Nephron (organoid): ENCODE results near the gene HTR3D.

Experiments
- H3K27ac Mint-ChIP-seq, 3 experiments: 2 replicates each; pipeline ENCODE4 v1.8.0; 2020; ENCODE audit warnings: mixed read lengths in 3 of 3, mild to moderate bottlenecking in 2 of 3, moderate library complexity in 1 of 3
- H3K27me3 Mint-ChIP-seq: 2 replicates; pipeline ENCODE4 v1.8.0; 2021; ENCODE audit warnings: low read depth, mild to moderate bottlenecking, moderate library complexity, mixed read lengths
- H3K36me3 Mint-ChIP-seq: 2 replicates; pipeline ENCODE4 v1.8.0; 2020; ENCODE audit warnings: low read depth, mixed read lengths
- H3K4me1 Mint-ChIP-seq: 2 replicates; pipeline ENCODE4 v1.8.0; 2020; ENCODE audit warnings: mixed read lengths
- H3K4me3 Mint-ChIP-seq, 3 experiments: 2 replicates each; pipeline ENCODE4 v1.8.0; 2020; ENCODE audit warnings: mild to moderate bottlenecking in 3 of 3, mixed read lengths in 3 of 3, moderate library complexity in 2 of 3
- H3K9me3 Mint-ChIP-seq: 2 replicates; pipeline ENCODE4 v1.8.0; 2020; ENCODE audit warnings: mixed read lengths
- TF ChIP-seq, protein P1 (sequence below), 3 experiments: fragments of 200-600 bp; sonication (generic); IDR thresholded peaks; one replicate each; pipeline ENCODE4 v1.5.0; 2021; ENCODE audit warnings: antibody characterized with exemption in 3 of 3; ENCODE audit not compliant: unreplicated experiment in 3 of 3

HTR3D gene

DNA sequence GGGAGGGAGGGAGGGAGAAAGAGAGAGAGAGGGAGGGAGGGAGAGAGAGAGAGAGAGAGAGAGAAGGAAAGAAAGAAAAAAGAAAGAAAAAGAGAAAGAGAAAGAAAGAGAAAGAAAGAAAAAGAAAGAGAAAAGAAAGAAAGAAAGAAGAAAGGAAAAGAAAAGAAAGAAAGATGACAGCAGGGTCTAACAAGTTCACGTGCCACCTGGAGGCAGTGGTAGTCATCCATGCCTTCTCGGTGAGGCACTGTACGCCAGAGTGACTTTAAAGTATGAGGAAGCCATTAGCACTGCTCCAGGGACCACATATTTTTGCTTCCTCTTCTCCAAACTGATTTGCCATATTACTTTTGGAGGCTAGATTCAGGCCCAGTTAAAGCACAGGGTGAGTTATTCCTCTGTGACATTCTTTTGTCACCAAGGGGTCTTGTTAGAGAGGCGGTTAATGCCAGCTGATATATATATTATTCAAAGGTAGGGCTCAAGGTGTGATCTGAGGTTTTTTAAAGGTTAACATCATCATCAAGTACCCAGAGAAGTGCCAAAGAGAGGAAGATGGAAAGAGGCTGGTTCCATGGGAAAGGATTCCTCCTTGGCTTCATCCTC lies at the start of gene HTR3D:
Gene HTR3D, plus strand, starts transcription at position 556 of the 606 bp plus-strand sequence. Its CDS starts 0 bp downstream, at position 556.
- Mint-ChIP-seq H3K4me1 (no peaks in the 10 kb centered on the region), H3K27me3 (peaks cover 5% of the 10 kb centered on the region), H3K4me3 (no peak within 1 kb of the TSS), H3K36me3 (no peaks in the 10 kb centered on the region), H3K27ac (no peak within 1 kb of the TSS), H3K9me3 (no peaks in the 10 kb centered on the region)
- TF ChIP-seq, protein P1, sequence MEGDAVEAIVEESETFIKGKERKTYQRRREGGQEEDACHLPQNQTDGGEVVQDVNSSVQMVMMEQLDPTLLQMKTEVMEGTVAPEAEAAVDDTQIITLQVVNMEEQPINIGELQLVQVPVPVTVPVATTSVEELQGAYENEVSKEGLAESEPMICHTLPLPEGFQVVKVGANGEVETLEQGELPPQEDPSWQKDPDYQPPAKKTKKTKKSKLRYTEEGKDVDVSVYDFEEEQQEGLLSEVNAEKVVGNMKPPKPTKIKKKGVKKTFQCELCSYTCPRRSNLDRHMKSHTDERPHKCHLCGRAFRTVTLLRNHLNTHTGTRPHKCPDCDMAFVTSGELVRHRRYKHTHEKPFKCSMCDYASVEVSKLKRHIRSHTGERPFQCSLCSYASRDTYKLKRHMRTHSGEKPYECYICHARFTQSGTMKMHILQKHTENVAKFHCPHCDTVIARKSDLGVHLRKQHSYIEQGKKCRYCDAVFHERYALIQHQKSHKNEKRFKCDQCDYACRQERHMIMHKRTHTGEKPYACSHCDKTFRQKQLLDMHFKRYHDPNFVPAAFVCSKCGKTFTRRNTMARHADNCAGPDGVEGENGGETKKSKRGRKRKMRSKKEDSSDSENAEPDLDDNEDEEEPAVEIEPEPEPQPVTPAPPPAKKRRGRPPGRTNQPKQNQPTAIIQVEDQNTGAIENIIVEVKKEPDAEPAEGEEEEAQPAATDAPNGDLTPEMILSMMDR (IDR thresholded peaks at IDR 0.05; ENCODE audit: unreplicated experiment in 3 of 3) = no peak

DNA sequence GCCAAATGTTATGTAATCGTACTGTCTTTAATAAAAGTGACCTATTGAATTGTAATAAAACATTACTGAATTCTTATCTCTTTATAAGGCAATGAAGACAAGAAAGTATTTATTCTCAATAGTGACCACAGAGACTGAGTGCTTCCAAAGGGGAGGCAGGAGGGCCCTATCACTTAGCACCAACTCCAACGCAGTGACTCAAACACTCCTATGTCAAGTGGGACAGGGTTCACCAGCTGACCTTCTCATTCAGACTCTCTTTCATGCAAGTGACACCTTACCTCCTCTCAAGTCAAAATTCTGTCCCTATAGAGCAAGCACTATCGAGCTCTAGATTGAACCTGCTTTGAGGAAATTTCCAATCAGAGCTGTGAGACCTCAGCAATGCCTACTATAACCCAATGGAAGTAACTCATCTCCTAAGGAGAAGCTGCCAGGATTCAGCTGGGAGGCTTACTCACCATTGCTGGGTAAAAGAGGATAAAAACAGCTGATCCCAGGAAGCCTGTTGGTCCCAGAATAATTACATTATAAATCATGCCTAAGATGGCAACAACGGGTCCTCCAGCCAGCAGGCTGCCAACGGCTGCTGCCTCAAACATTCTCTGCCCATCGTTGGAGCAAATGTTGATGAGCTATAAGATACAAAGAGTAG lies 49.4 kb upstream of the HTR3D start:
- TF ChIP-seq, protein P1 (IDR thresholded peaks at IDR 0.05; ENCODE audit: unreplicated experiment in 3 of 3) = no peak
- peaks cover 3% of the 10 kb centered on the region for H3K27me3 Mint-ChIP-seq
- peaks cover 73% of the 10 kb centered on the region for H3K36me3 Mint-ChIP-seq
- no peak overlapping the region for H3K4me3 Mint-ChIP-seq
- H3K4me1 Mint-ChIP-seq = peaks cover 59% of the 10 kb centered on the region
- peak overlapping the region in 2 of 3 experiments; percentile 31 to 37 for H3K27ac Mint-ChIP-seq
- H3K9me3 Mint-ChIP-seq = no peaks in the 10 kb centered on the region

- H3K4me3 Mint-ChIP-seq = no peak overlapping the region
- H3K27ac Mint-ChIP-seq = peak overlapping the region in 1 of 3 experiments; percentile 42
- H3K9me3 Mint-ChIP-seq = no peaks in the 10 kb centered on the region
- H3K27me3 Mint-ChIP-seq = no peaks in the 10 kb centered on the region
- TF ChIP-seq, protein P1 (IDR thresholded peaks at IDR 0.05; ENCODE audit: unreplicated experiment in 3 of 3) = no peak
- peaks cover 64% of the 10 kb centered on the region for H3K4me1 Mint-ChIP-seq
- H3K36me3 Mint-ChIP-seq = peaks cover 73% of the 10 kb centered on the region
These were observed 47.3 kb upstream of the HTR3D start for GRCh38 chr3:183984127-183984740.

DNA sequence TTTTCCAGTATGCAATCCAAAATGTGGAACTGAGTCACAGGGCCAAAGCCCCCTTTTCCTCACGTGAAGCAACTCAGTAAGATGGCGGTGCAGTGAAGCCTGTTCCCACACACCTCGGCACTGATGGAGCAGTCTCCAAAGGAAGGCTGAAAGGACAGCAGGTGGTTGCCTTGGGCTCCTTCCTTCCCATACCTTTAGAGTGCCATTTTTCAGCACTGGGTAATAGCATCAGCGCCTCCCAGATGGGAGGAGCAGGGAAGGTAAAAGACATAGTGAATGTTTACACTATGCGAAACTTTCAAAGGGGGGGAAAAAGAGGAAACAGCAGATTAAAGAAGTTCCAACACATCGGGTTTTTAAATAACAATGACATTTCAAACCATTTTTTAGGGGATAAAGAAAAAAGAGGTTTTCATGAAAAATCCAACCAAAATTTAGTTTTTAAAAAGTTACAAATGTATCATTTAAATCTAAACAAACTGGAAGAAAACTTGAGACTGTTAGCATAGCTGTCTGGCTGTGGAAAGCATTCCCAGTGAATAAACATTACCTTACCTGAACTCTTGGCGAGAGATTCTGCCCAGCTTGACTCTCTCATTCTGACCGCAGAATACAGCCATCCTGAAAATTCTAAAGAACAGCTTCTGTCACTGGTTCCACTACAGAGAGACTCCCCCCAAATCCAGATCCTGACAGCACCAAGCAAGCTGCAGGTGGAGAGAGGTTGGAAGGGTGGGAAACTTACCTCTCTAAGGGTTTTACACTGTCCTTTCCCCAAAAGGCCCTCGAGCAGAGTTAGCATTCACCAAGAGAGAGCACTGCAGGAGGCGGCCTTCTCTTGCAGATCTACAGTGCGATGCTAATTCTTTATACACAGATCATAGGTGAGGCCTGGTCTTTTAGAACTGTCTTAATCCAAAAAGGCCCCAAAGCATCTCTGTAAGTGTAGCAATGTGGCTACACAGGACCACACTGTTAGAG lies 46.5 kb upstream of the HTR3D start:
- TF ChIP-seq, protein P1 (IDR thresholded peaks at IDR 0.05; ENCODE audit: unreplicated experiment in 3 of 3) = no peak
- H3K27ac Mint-ChIP-seq = no peak overlapping the region
- no peaks in the 10 kb centered on the region for H3K9me3 Mint-ChIP-seq
- peaks cover 63% of the 10 kb centered on the region for H3K4me1 Mint-ChIP-seq
- peaks cover 70% of the 10 kb centered on the region for H3K36me3 Mint-ChIP-seq
- no peak overlapping the region for H3K4me3 Mint-ChIP-seq
- H3K27me3 Mint-ChIP-seq = no peaks in the 10 kb centered on the region

- peaks cover 59% of the 10 kb centered on the region for H3K36me3 Mint-ChIP-seq
- H3K27ac Mint-ChIP-seq = peak overlapping the region in 2 of 3 experiments; percentile 23 to 61
- H3K9me3 Mint-ChIP-seq = no peaks in the 10 kb centered on the region
- H3K4me1 Mint-ChIP-seq = peaks cover 50% of the 10 kb centered on the region
- peak overlapping the region in 1 of 3 experiments; percentile 9 for H3K4me3 Mint-ChIP-seq
- TF ChIP-seq, protein P1 (IDR thresholded peaks at IDR 0.05; ENCODE audit: unreplicated experiment in 3 of 3) = no peak
- H3K27me3 Mint-ChIP-seq = no peaks in the 10 kb centered on the region
These were observed 44.4 kb upstream of the HTR3D start for GRCh38 chr3:183987000-183987600.
